WTC11 (cell line): ENCODE data around the gene RPS3. TPM values are rescaled to one million over a fixed set of nuclear protein-coding genes. Genes with fewer than 3 reads are reported as not detected.

ENCODE experiments used
- ATAC-seq: fragments of 200-7000 bp; cut with Tn5 transposase; 2 replicates; pipeline ENCODE4 v1.10.0; 2021; ENCODE audit warnings: mild to moderate bottlenecking, moderate library complexity
- CTCF ChIA-PET: fragments of 300-600 bp; sonication (Branson Sonifier 250); formaldehyde crosslinking; loops from one replicate; lab custom pipeline; 2021; ENCODE audit warnings: antibody characterized with exemption; lab: Charles Lee
- POLR2A ChIA-PET: fragments of 350-600 bp; sonication (Branson Sonifier 250); formaldehyde crosslinking; loops from one replicate; lab custom pipeline; 2021; ENCODE audit warnings: antibody characterized with exemption; lab: Charles Lee
- DNase-seq: peaks from one replicate; pipeline ENCODE4 v3.0.0; 2021; ENCODE audit warnings: low spot score
- H3K27ac Mint-ChIP-seq: 2 replicates; pipeline ENCODE4 v1.8.0; 2021; ENCODE audit warnings: mixed read lengths
- H3K27me3 Mint-ChIP-seq: 2 replicates; pipeline ENCODE4 v1.8.0; 2021; ENCODE audit warnings: low read depth, mild to moderate bottlenecking, moderate library complexity, mixed read lengths
- H3K36me3 Mint-ChIP-seq: 2 replicates; pipeline ENCODE4 v1.8.0; 2021; ENCODE audit warnings: mixed read lengths
- H3K4me1 Mint-ChIP-seq: 2 replicates; pipeline ENCODE4 v1.8.0; 2022; ENCODE audit warnings: mixed read lengths
- H3K4me3 Mint-ChIP-seq: 2 replicates; pipeline ENCODE4 v1.8.0; 2021; ENCODE audit warnings: mild to moderate bottlenecking, moderate library complexity, mixed read lengths
- H3K9me3 Mint-ChIP-seq: 2 replicates; pipeline ENCODE4 v1.8.0; 2021; ENCODE audit warnings: mixed read lengths
- KAT7 ChIP-seq: sonication (generic); formaldehyde crosslinking; IDR thresholded peaks from 2 replicates; pipeline ENCODE4 v1.8.1; 2023; ENCODE audit warnings: missing genetic modification reagents, mild to moderate bottlenecking, borderline replicate concordance
- OVOL2 ChIP-seq: fragments of 250-450 bp; sonication (Bioruptor Pico); IDR thresholded peaks from 2 replicates; pipeline ENCODE4 v1.9.0; 2021; ENCODE audit warnings: mild to moderate bottlenecking, borderline replicate concordance
- RELA ChIP-seq: sonication (generic); formaldehyde crosslinking; IDR thresholded peaks from 2 replicates; pipeline ENCODE4 v1.8.1; 2022; ENCODE audit warnings: missing genetic modification reagents, mild to moderate bottlenecking, borderline replicate concordance
- SMAD4 ChIP-seq: sonication (generic); formaldehyde crosslinking; IDR thresholded peaks from 2 replicates; pipeline ENCODE4 v1.8.0; 2022; ENCODE audit warnings: mild to moderate bottlenecking, missing genetic modification reagents
- TCF7 ChIP-seq: sonication (generic); formaldehyde crosslinking; IDR thresholded peaks from 2 replicates; pipeline ENCODE4 v1.8.0; 2022; ENCODE audit warnings: mild to moderate bottlenecking, low read depth, missing genetic modification reagents, moderate library complexity
- ZBTB43 ChIP-seq: sonication (generic); formaldehyde crosslinking; IDR thresholded peaks from 2 replicates; pipeline ENCODE4 v1.8.1; 2023; ENCODE audit warnings: mild to moderate bottlenecking, missing genetic modification reagents
- ZNF232 ChIP-seq: sonication (generic); formaldehyde crosslinking; IDR thresholded peaks from 2 replicates; pipeline ENCODE4 v1.8.0; 2022; ENCODE audit warnings: mild to moderate bottlenecking, missing genetic modification reagents
- ZNF281 ChIP-seq: sonication (generic); formaldehyde crosslinking; IDR thresholded peaks from 2 replicates; pipeline ENCODE4 v1.8.0; 2023; ENCODE audit warnings: mild to moderate bottlenecking, missing genetic modification reagents
- total RNA-seq: library from RNA; stranded (reverse); gene quantifications from 3 replicates; pipeline ENCODE4 v1.2.3, GENCODE V29; 2021
- TF ChIP-seq, protein P1 (sequence below): fragments of 250-450 bp; sonication (Bioruptor Pico); IDR thresholded peaks from 2 replicates; pipeline ENCODE4 v1.9.0; 2021; ENCODE audit warnings: mild to moderate bottlenecking
- TF ChIP-seq, protein P2 (sequence below): fragments of 250-450 bp; sonication (Bioruptor Pico); IDR thresholded peaks from 2 replicates; pipeline ENCODE4 v1.9.0; 2021; ENCODE audit warnings: moderate library complexity, mild to moderate bottlenecking, inconsistent platforms, borderline replicate concordance
- TF ChIP-seq, protein P3 (sequence below): sonication (generic); formaldehyde crosslinking; IDR thresholded peaks from 2 replicates; pipeline ENCODE4 v1.8.1; 2023; ENCODE audit warnings: mild to moderate bottlenecking, missing genetic modification reagents
- TF ChIP-seq, protein P4 (sequence below): sonication (generic); formaldehyde crosslinking; IDR thresholded peaks from 2 replicates; pipeline ENCODE4 v1.8.1; 2022; ENCODE audit warnings: low read depth, mild to moderate bottlenecking, moderate library complexity, missing genetic modification reagents, borderline replicate concordance

Gene RPS3
- total RNA-seq, 1 experiment from 2014 or later = 3,967 TPM

DNA sequence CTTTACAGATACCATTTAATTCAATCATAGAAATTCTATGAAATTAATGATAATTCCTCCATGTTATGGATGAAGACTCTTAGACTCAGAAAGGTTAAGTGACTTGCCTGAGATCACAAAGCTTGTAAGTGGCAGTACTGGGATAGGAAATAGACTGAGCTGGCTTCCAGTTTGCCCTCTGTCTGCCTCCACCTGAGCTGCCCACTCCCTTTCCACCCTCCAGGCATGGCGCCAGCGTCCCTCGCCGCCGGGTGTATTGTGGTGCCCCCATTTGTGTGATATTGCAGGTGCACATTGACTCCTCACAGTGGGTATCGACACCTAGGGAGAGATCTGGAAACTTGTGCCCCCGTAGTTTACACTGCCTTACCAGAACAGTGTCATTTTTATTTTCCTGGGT lies 9.4 kb upstream of the RPS3 start:
- no peak overlapping the region for H3K4me3 Mint-ChIP-seq
- no peaks in the 10 kb centered on the region; the same call in 1 of the 2 replicates for H3K27me3 Mint-ChIP-seq

DNA sequence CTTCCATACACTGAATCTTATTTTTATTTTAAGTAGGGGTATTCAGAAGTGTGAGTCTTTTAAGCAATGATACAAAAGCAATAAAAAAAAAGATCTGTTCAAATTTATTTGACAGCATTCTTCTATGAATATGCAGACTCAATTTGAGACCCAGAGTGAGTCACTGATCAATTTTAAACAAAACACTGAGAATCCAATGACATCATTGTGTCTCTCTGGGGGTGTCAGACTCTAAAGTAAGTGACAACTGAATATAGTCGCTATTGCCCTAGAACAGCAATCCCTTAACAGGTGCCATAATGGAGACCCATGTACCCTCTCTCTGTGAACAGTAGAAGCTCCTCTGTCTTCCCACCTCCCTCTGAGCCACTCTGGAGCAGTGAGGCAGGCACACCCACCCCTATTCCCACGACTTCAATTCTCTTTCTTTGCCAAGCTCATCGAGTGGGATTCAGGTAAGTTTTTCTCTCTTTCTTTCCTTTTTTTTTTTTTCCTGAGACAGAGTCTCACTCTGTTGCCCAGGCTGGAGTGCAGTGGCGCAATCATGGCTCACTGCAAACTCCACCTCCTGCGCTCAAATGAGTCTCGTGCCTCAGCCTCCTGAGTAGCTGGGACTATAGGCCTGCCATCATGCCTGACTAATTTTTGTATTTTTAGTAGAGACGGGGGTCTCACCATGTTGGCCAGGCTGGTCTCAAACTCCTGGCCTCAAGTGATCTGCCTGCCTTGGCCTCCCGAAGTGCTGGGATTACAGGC lies 5.1 kb upstream of the RPS3 start:
- H3K4me1 Mint-ChIP-seq = 0 out of 2 replicates have a peak, but pooled peaks cover 2% of the 10 kb centered on the region
- CTCF ChIA-PET = interaction anchor here (0.9 to 1.7 kb wide), 2 partner anchors 9 to 31 kb away, joined by 3 to 5 read pairs; no protein-coding TSS in a partner anchor
- H3K4me3 Mint-ChIP-seq = no peak overlapping the region
- H3K27ac Mint-ChIP-seq = no peak overlapping the region; the same call in 1 of the 2 replicates
- H3K9me3 Mint-ChIP-seq = no peaks in the 10 kb centered on the region
- POLR2A ChIA-PET = no interaction called here
- TF ChIP-seq, protein P1, sequence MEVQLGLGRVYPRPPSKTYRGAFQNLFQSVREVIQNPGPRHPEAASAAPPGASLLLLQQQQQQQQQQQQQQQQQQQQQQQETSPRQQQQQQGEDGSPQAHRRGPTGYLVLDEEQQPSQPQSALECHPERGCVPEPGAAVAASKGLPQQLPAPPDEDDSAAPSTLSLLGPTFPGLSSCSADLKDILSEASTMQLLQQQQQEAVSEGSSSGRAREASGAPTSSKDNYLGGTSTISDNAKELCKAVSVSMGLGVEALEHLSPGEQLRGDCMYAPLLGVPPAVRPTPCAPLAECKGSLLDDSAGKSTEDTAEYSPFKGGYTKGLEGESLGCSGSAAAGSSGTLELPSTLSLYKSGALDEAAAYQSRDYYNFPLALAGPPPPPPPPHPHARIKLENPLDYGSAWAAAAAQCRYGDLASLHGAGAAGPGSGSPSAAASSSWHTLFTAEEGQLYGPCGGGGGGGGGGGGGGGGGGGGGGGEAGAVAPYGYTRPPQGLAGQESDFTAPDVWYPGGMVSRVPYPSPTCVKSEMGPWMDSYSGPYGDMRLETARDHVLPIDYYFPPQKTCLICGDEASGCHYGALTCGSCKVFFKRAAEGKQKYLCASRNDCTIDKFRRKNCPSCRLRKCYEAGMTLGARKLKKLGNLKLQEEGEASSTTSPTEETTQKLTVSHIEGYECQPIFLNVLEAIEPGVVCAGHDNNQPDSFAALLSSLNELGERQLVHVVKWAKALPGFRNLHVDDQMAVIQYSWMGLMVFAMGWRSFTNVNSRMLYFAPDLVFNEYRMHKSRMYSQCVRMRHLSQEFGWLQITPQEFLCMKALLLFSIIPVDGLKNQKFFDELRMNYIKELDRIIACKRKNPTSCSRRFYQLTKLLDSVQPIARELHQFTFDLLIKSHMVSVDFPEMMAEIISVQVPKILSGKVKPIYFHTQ = no peak
- no peak for TF ChIP-seq TCF7
- no peak for TF ChIP-seq RELA (CRISPR knock-in tag)
- TF ChIP-seq SMAD4 (CRISPR knock-in tag) = no peak
- TF ChIP-seq OVOL2 (CRISPR knock-in tag) = no peak
- TF ChIP-seq, protein P2, sequence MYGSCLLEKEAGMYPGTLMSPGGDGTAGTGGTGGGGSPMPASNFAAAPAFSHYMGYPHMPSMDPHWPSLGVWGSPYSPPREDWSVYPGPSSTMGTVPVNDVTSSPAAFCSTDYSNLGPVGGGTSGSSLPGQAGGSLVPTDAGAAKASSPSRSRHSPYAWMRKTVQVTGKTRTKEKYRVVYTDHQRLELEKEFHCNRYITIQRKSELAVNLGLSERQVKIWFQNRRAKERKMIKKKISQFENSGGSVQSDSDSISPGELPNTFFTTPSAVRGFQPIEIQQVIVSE = no peak
- no peak for TF ChIP-seq KAT7 (CRISPR knock-in tag)
- TF ChIP-seq ZNF281 = no peak
- TF ChIP-seq, protein P3, sequence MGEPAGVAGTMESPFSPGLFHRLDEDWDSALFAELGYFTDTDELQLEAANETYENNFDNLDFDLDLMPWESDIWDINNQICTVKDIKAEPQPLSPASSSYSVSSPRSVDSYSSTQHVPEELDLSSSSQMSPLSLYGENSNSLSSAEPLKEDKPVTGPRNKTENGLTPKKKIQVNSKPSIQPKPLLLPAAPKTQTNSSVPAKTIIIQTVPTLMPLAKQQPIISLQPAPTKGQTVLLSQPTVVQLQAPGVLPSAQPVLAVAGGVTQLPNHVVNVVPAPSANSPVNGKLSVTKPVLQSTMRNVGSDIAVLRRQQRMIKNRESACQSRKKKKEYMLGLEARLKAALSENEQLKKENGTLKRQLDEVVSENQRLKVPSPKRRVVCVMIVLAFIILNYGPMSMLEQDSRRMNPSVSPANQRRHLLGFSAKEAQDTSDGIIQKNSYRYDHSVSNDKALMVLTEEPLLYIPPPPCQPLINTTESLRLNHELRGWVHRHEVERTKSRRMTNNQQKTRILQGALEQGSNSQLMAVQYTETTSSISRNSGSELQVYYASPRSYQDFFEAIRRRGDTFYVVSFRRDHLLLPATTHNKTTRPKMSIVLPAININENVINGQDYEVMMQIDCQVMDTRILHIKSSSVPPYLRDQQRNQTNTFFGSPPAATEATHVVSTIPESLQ = no peak
- no peak for ATAC-seq
- H3K36me3 Mint-ChIP-seq = peaks cover under 1% of the 10 kb centered on the region
- no peak for DNase-seq
- peaks cover 4% of the 10 kb centered on the region; the same call in 1 of the 2 replicates for H3K27me3 Mint-ChIP-seq

More for the DNA sequence above, 9.4 kb upstream of the RPS3 start:
- H3K36me3 Mint-ChIP-seq = no peaks in the 10 kb centered on the region
- H3K9me3 Mint-ChIP-seq = no peaks in the 10 kb centered on the region
- H3K4me1 Mint-ChIP-seq = peaks cover 7% of the 10 kb centered on the region; the same call in 1 of the 2 replicates
- TF ChIP-seq ZBTB43 (no peak), ZNF232 (CRISPR knock-in tag) (no peak)
- TF ChIP-seq, protein P4, sequence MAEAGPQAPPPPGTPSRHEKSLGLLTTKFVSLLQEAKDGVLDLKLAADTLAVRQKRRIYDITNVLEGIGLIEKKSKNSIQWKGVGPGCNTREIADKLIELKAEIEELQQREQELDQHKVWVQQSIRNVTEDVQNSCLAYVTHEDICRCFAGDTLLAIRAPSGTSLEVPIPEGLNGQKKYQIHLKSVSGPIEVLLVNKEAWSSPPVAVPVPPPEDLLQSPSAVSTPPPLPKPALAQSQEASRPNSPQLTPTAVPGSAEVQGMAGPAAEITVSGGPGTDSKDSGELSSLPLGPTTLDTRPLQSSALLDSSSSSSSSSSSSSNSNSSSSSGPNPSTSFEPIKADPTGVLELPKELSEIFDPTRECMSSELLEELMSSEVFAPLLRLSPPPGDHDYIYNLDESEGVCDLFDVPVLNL (CRISPR knock-in tag) = no peak
- TF ChIP-seq, all 79 proteins: peak for 0
- ChIA-PET CTCF (interaction anchor here (0.6 to 2.9 kb wide), 8 partner anchors 11 to 164 kb away, joined by 3 to 39 read pairs (median 6); no protein-coding TSS in a partner anchor), POLR2A (no interaction called here)
- ATAC-seq = no peak
- no peak overlapping the region for H3K27ac Mint-ChIP-seq
- DNase-seq = no peak
